A673 (cell line): ENCODE measurements around the gene CUL1. TPM values are rescaled to one million over a fixed set of nuclear protein-coding genes. Genes with fewer than 3 reads are reported as not detected.

ENCODE experiments used
- BruUV-seq: library from RNA; stranded (reverse); fragments of 400-500 nt; replicated peaks from 2 replicates; lab custom pipeline; 2021; lab: Mats Ljungman, UMichigan
- CTCF ChIA-PET: fragments of 300-600 bp; sonication (Branson Sonifier 250); formaldehyde crosslinking; loops from one replicate; lab custom pipeline; 2022; ENCODE audit warnings: antibody characterized with exemption; lab: Charles Lee
- POLR2A ChIA-PET: fragments of 300-600 bp; sonication (Branson Sonifier 250); formaldehyde crosslinking; loops from one replicate; lab custom pipeline; 2022; ENCODE audit warnings: antibody characterized with exemption; ENCODE audit not compliant: low non-redundant PET; lab: Charles Lee
- DNase-seq: peaks from one replicate; pipeline ENCODE4 v3.0.0-alpha.2; 2015; ENCODE audit warnings: low spot score
- H3K27ac ChIP-seq: fragments of 200-600 bp; sonication (generic); 2 replicates; pipeline ENCODE4 v1.5.1; 2016; ENCODE audit warnings: mixed run types, low read depth, mild to moderate bottlenecking, mixed read lengths, antibody characterized with exemption, low read length; ENCODE audit not compliant: poor library complexity, severe bottlenecking
- H3K27me3 ChIP-seq: fragments of 200-600 bp; sonication (generic); replicated peaks from 2 replicates; pipeline ENCODE4 v1.6.1; 2017; ENCODE audit warnings: mixed run types, low read depth, mild to moderate bottlenecking, mixed read lengths, antibody characterized with exemption, low read length; ENCODE audit not compliant: insufficient read depth, poor library complexity
- H3K36me3 ChIP-seq: fragments of 200-600 bp; sonication (generic); 2 replicates; pipeline ENCODE4 v1.6.1; 2016; ENCODE audit warnings: mixed run types, mild to moderate bottlenecking, mixed read lengths, antibody characterized with exemption, low read length; ENCODE audit not compliant: insufficient read depth, poor library complexity, severe bottlenecking
- H3K4me1 ChIP-seq: fragments of 200-600 bp; sonication (generic); 2 replicates; pipeline ENCODE4 v1.6.1; 2017; ENCODE audit warnings: mixed run types, mild to moderate bottlenecking, mixed read lengths, antibody characterized with exemption, low read length; ENCODE audit not compliant: insufficient read depth, poor library complexity, severe bottlenecking
- H3K4me3 ChIP-seq: fragments of 200-600 bp; sonication (generic); 2 replicates; pipeline ENCODE4 v1.5.1; 2016; ENCODE audit warnings: low read depth, mixed run types, mild to moderate bottlenecking, mixed read lengths, low read length; ENCODE audit not compliant: poor library complexity, severe bottlenecking
- H3K9me3 ChIP-seq: fragments of 200-600 bp; sonication (generic); 2 replicates; pipeline ENCODE4 v1.6.1; 2016; ENCODE audit warnings: mixed run types, low read depth, mild to moderate bottlenecking, mixed read lengths, antibody characterized with exemption, low read length; ENCODE audit not compliant: poor library complexity, severe bottlenecking
- CTCF ChIP-seq: fragments of 300-800, 200-600 bp; sonication (generic); conservative IDR thresholded peaks from 2 replicates; pipeline ENCODE4 v1.5.1; 2017; ENCODE audit warnings: low read depth, mild to moderate bottlenecking, antibody characterized with exemption, low read length, moderate library complexity, mixed read lengths
- EZH2 ChIP-seq: fragments of 200-600 bp; sonication (generic); IDR thresholded peaks from 2 replicates; pipeline ENCODE4 v1.6.1; 2017; ENCODE audit warnings: borderline replicate concordance, low read depth, mild to moderate bottlenecking, mixed read lengths, antibody characterized with exemption, low read length; ENCODE audit not compliant: poor library complexity, severe bottlenecking
- intact Hi-C: fragments of 100-400 bp; cut with micrococcal nuclease; formaldehyde crosslinking; loops from one replicate; pipeline ENCODE4 v1.10.0; 2022; ENCODE audit not compliant: unreplicated experiment
- total RNA-seq: library from RNA; stranded (reverse); gene quantifications from 2 replicates; pipeline ENCODE4 v1.2.3, GENCODE V29; 2021

The CUL1 gene
- total RNA-seq, 1 experiment from 2014 or later, result 75.5 TPM

GRCh38 chr7:148824864-148825263 lies 126.2 kb downstream of the CUL1 start:
- H3K27ac ChIP-seq, result no peak overlapping the region
- TF ChIP-seq CTCF (no peak), EZH2 (no peak)
- ChIA-PET POLR2A (no interaction called here), CTCF (no interaction called here)
- H3K4me3 ChIP-seq, result no peak overlapping the region
- DNase-seq, result no peak
- H3K9me3 ChIP-seq, result no peaks in the 10 kb centered on the region
- peaks cover 14% of the 10 kb centered on the region for H3K4me1 ChIP-seq
- H3K27me3 ChIP-seq, result no peaks in the 10 kb centered on the region
- intact Hi-C loops, result no loop called here
- H3K36me3 ChIP-seq, result peaks cover 60% of the 10 kb centered on the region
- BruUV-seq, result no TSS peak

GRCh38 chr7:148825338-148825737 lies 126.6 kb downstream of the CUL1 start:
- TF ChIP-seq CTCF, result no peak
- no peak for TF ChIP-seq EZH2
- no TSS peak for BruUV-seq
- Histone ChIP-seq H3K4me1 (peaks cover 9% of the 10 kb centered on the region), H3K4me3 (no peak overlapping the region), H3K9me3 (no peaks in the 10 kb centered on the region), H3K27me3 (no peaks in the 10 kb centered on the region), H3K27ac (no peak overlapping the region), H3K36me3 (peaks cover 61% of the 10 kb centered on the region)
- no peak for DNase-seq
- intact Hi-C loops, result no loop called here
- CTCF ChIA-PET, result no interaction called here
- POLR2A ChIA-PET, result no interaction called here

GRCh38 chr7:148828965-148829364 lies 130.3 kb downstream of the CUL1 start:
- H3K36me3 ChIP-seq, result peaks cover 66% of the 10 kb centered on the region
- H3K27me3 ChIP-seq, result no peaks in the 10 kb centered on the region
- H3K9me3 ChIP-seq, result no peaks in the 10 kb centered on the region
- ChIA-PET POLR2A (no interaction called here), CTCF (no interaction called here)
- no peak for DNase-seq
- intact Hi-C loops, result no loop called here
- no TSS peak for BruUV-seq
- no peak overlapping the region for H3K4me3 ChIP-seq
- no peak for TF ChIP-seq CTCF
- peaks cover 20% of the 10 kb centered on the region for H3K4me1 ChIP-seq
- H3K27ac ChIP-seq, result no peak overlapping the region
